ENCODE measurements around the gene TYMP. TPM values are rescaled to one million over a fixed set of nuclear protein-coding genes. Genes with fewer than 3 reads are reported as not detected.

TYMP gene
- total and polyA plus RNA-seq, 10 of the 15 experiments (the other 5 are each of a cell fraction or from before 2014, with no cell fraction given) = 0.42 to 57.8 (median 24.6) TPM

GRCh38 chr22:50490531-50491308 is 39.1 kb downstream of the TYMP start:
- DNase-seq (ENCODE audit: low read depth, low spot score) (no peak), FAIRE-seq (no peak), ATAC-seq (peak; percentile 38)
- BruUV-seq (replicated peaks) = no TSS peak
- Histone ChIP-seq H3K9ac (ENCODE audit: control insufficient read depth, insufficient read depth, low read length) (no peak overlapping the region), H3K4me2 (ENCODE audit: control insufficient read depth, insufficient read depth) (peak overlapping the region; percentile 4; the same call in 1 of the 2 replicates), H4K20me1 (ENCODE audit: control insufficient read depth, insufficient read depth) (no peaks in the 10 kb centered on the region), H2AFZ (ENCODE audit: control insufficient read depth, low read depth, low read length) (peak overlapping the region; percentile 33; the same call in 1 of the 2 replicates), H3K27ac (ENCODE audit: control insufficient read depth, insufficient read depth) (no peak overlapping the region), H3K79me2 (ENCODE audit: control insufficient read depth, insufficient read depth, low read length) (no peaks in the 10 kb centered on the region), H3K27me3 (replicated peaks in 1 of 2; ENCODE audit: control insufficient read depth in 2 of 2, insufficient read depth in 2 of 2, low read length in 1 of 2) (no peaks in the 10 kb centered on the region), H3K9me3 (replicated peaks; ENCODE audit: control insufficient read depth, insufficient read depth, low read length) (no peaks in the 10 kb centered on the region), H3K36me3 (ENCODE audit: control insufficient read depth in 2 of 2, insufficient read depth in 2 of 2, low read length in 1 of 2) (no peaks in the 10 kb centered on the region), H3K4me1 (ENCODE audit: control insufficient read depth, insufficient read depth, low read length) (peaks cover 5% of the 10 kb centered on the region), H3K4me3 (no peak overlapping the region)
- ChIA-PET CTCF (interaction anchor here (0.8 kb wide), 1 partner anchor 72 kb away, joined by 3 read pairs; the partner anchor contains the start of gene SYCE3), RAD21 (ENCODE audit: unreplicated experiment) (interaction anchor here (0.6 kb wide), 1 partner anchor 166 kb away, joined by 3 read pairs; no protein-coding TSS in a partner anchor), POLR2A (interaction anchor here (0.7 kb wide), 1 partner anchor 27 kb away, joined by 3 read pairs; no protein-coding TSS in a partner anchor), SMC1A (ENCODE audit: uncharacterized antibody, unreplicated experiment) (no interaction called here)
- 29% methylated on average over 26 of the region's 27 CpGs for WGBS (ENCODE audit: insufficient coverage, insufficient replicate concordance, low lambda C conversion rate, missing lambda C conversion rate)
- in situ Hi-C loops (cut with MboI) (loop anchor here (10.0 kb wide), 1 partner anchor 236 kb away; the partner anchor contains the start of gene HDAC10), intact Hi-C loops (cut with micrococcal nuclease; ENCODE audit: unreplicated experiment) (no loop called here)
- TF ChIP-seq CREM (IDR thresholded peaks at IDR 0.05; ENCODE audit: low read depth) (no peak), STAT1 (conservative IDR thresholded peaks at IDR 0.05) (no peak), ZZZ3 (IDR thresholded peaks at IDR 0.05; ENCODE audit: control insufficient read depth, insufficient read length, low read depth) (no peak), MEF2A (IDR thresholded peaks at IDR 0.05; ENCODE audit: insufficient read depth, low read depth, low read length) (no peak), ATF2 (IDR thresholded peaks at IDR 0.05; ENCODE audit: low read length) (no peak), ZBTB11 (CRISPR knock-in tag; IDR thresholded peaks at IDR 0.05) (no peak), JUND (IDR thresholded peaks at IDR 0.05; ENCODE audit: low read depth, low read length) (no peak), NRF1 (conservative IDR thresholded peaks at IDR 0.05; ENCODE audit: low read depth, low read length) (no peak), BACH1 (IDR thresholded peaks at IDR 0.05; ENCODE audit: borderline replicate concordance) (no peak), E4F1 (IDR thresholded peaks at IDR 0.05; ENCODE audit: borderline replicate concordance, partially characterized antibody) (no peak), SPI1 (IDR thresholded peaks at IDR 0.05; ENCODE audit: borderline replicate concordance, insufficient read depth, low read depth, low read length) (0 out of 2 replicates have a peak, but pooled peaks have one; percentile 11), IKZF1 (conservative IDR thresholded peaks at IDR 0.05) (peak; percentile 54; the same call in 1 of the 2 replicates), CREB1 (IDR thresholded peaks at IDR 0.05; ENCODE audit: low read depth) (no peak), CHD2 (IDR thresholded peaks at IDR 0.05; ENCODE audit: borderline replicate concordance, low read depth, low read length) (no peak), FOXM1 (IDR thresholded peaks at IDR 0.05; ENCODE audit: low read depth, low read length) (no peak), RBBP5 (conservative IDR thresholded peaks at IDR 0.05) (no peak), HDGF (IDR thresholded peaks at IDR 0.05) (no peak)
